Activated CD8-positive, alpha-beta T cell treated with anti-CD3 and anti-CD28 coated beads for 36 hours (primary cell): ENCODE measurements around the gene PPP1R1A. TPM values are rescaled to one million over a fixed set of nuclear protein-coding genes. Genes with fewer than 3 reads are reported as not detected.

Experiments
- ATAC-seq: fragments of 200-7000 bp; cut with Tn5 transposase; one replicate; pipeline ENCODE4 v1.10.0; 2021; ENCODE audit warnings: mild to moderate bottlenecking, moderate library complexity
- CTCF ChIA-PET: fragments of 350-600 bp; sonication (Branson Sonifier 250); formaldehyde crosslinking; loops from one replicate; lab custom pipeline; 2021; ENCODE audit warnings: antibody characterized with exemption; lab: Charles Lee
- POLR2A ChIA-PET: fragments of 350-600 bp; sonication (Branson Sonifier 250); formaldehyde crosslinking; loops from one replicate; lab custom pipeline; 2021; ENCODE audit warnings: antibody characterized with exemption; lab: Charles Lee
- DNase-seq: peaks from one replicate; pipeline ENCODE4 v3.0.0-alpha.2; 2020
- H3K27ac Mint-ChIP-seq: one replicate; pipeline ENCODE4 v1.8.0; 2021; ENCODE audit warnings: mild to moderate bottlenecking, mixed read lengths
- H3K27me3 Mint-ChIP-seq: one replicate; pipeline ENCODE4 v1.8.0; 2021; ENCODE audit warnings: mixed read lengths
- H3K36me3 Mint-ChIP-seq: one replicate; pipeline ENCODE4 v1.8.0; 2021; ENCODE audit warnings: low read depth, mixed read lengths
- H3K4me1 Mint-ChIP-seq: one replicate; pipeline ENCODE4 v1.8.0; 2021; ENCODE audit warnings: low read depth, mixed read lengths
- H3K4me3 Mint-ChIP-seq: one replicate; pipeline ENCODE4 v1.8.0; 2021; ENCODE audit warnings: mild to moderate bottlenecking, moderate library complexity, mixed read lengths
- H3K9me3 Mint-ChIP-seq: one replicate; pipeline ENCODE4 v1.8.0; 2021; ENCODE audit warnings: mixed read lengths
- CTCF ChIP-seq: fragments of 200-600 bp; IDR thresholded peaks from one replicate; pipeline ENCODE4 v1.8.0; 2022; ENCODE audit warnings: antibody characterized with exemption, mild to moderate bottlenecking
- intact Hi-C: fragments of 100-400 bp; cut with micrococcal nuclease; formaldehyde crosslinking; loops from one replicate; pipeline ENCODE4 v1.10.0; 2022
- total RNA-seq, 2 experiments: library from RNA; stranded (reverse); gene quantifications; one replicate each; pipeline ENCODE4 v1.2.3, GENCODE V29; 2021

Gene PPP1R1A
- total RNA-seq, 2 experiments from 2014 or later: not detected

GRCh38 chr12:54629925-54630324 is 41.5 kb upstream of the PPP1R1A start:
- peaks cover 37% of the 10 kb centered on the region for H3K27me3 Mint-ChIP-seq
- ATAC-seq (no peak), DNase-seq (no peak)
- peaks cover 9% of the 10 kb centered on the region for H3K9me3 Mint-ChIP-seq
- TF ChIP-seq CTCF: no peak
- intact Hi-C loops: no loop called here
- no peaks in the 10 kb centered on the region for H3K36me3 Mint-ChIP-seq
- ChIA-PET CTCF (interaction anchor here (1.1 kb wide), 2 partner anchors 50 kb away, joined by 3 to 5 read pairs; no protein-coding TSS in a partner anchor), POLR2A (no interaction called here)
- H3K4me1 Mint-ChIP-seq: peaks cover 3% of the 10 kb centered on the region
- H3K27ac Mint-ChIP-seq: no peak overlapping the region
- no peak overlapping the region for H3K4me3 Mint-ChIP-seq

GRCh38 chr12:54628186-54628846 is 39.9 kb upstream of the PPP1R1A start:
- ChIA-PET POLR2A (no interaction called here), CTCF (interaction anchor here (0.6 to 1.2 kb wide), 2 partner anchors 33 to 444 kb away, joined by 3 to 4 read pairs; no protein-coding TSS in a partner anchor)
- DNase-seq (no peak), ATAC-seq (no peak)
- TF ChIP-seq CTCF: no peak
- peaks cover 38% of the 10 kb centered on the region for H3K27me3 Mint-ChIP-seq
- H3K4me3 Mint-ChIP-seq: no peak overlapping the region
- peaks cover 9% of the 10 kb centered on the region for H3K9me3 Mint-ChIP-seq
- peaks cover 3% of the 10 kb centered on the region for H3K4me1 Mint-ChIP-seq
- no peaks in the 10 kb centered on the region for H3K36me3 Mint-ChIP-seq
- intact Hi-C loops: no loop called here
- no peak overlapping the region for H3K27ac Mint-ChIP-seq

GRCh38 chr12:54627304-54627703 is 38.8 kb upstream of the PPP1R1A start:
- ChIA-PET POLR2A (no interaction called here), CTCF (no interaction called here)
- Mint-ChIP-seq H3K27me3 (peaks cover 38% of the 10 kb centered on the region), H3K4me1 (no peaks in the 10 kb centered on the region), H3K27ac (no peak overlapping the region), H3K4me3 (no peak overlapping the region), H3K36me3 (no peaks in the 10 kb centered on the region), H3K9me3 (peaks cover 9% of the 10 kb centered on the region)
- no peak for TF ChIP-seq CTCF
- DNase-seq: no peak
- no peak for ATAC-seq
- intact Hi-C loops: no loop called here

GRCh38 chr12:54625598-54625997 is 37.1 kb upstream of the PPP1R1A start:
- Mint-ChIP-seq H3K4me1 (no peaks in the 10 kb centered on the region), H3K27ac (no peak overlapping the region), H3K36me3 (no peaks in the 10 kb centered on the region), H3K9me3 (peaks cover 9% of the 10 kb centered on the region), H3K27me3 (peaks cover 42% of the 10 kb centered on the region), H3K4me3 (no peak overlapping the region)
- no peak for TF ChIP-seq CTCF
- ATAC-seq: no peak
- ChIA-PET CTCF (no interaction called here), POLR2A (no interaction called here)
- DNase-seq: no peak
- intact Hi-C loops: no loop called here
